Measurements from ENCODE around the gene KSR2.

The KSR2 gene

GRCh38 chr12:117502233-117502632 lies 466.6 kb downstream of the KSR2 start:
- Histone ChIP-seq H4K8ac (ENCODE audit: low read length) (no peak overlapping the region), H3K27ac (ENCODE audit: low read length, poor library complexity, severe bottlenecking) (no peak overlapping the region), H2BK120ac (ENCODE audit: low read depth, low read length) (no peak overlapping the region), H2AK5ac (ENCODE audit: low read length, severe bottlenecking) (no peak overlapping the region), H3K4me2 (ENCODE audit: low read length, poor library complexity, severe bottlenecking) (no peak overlapping the region), H3K23ac (ENCODE audit: low read length in 2 of 2) (no peak overlapping the region), H3K4ac (ENCODE audit: low read depth in 1 of 2, low read length in 2 of 2) (no peak overlapping the region), H3K9ac (ENCODE audit: low read length) (no peak overlapping the region), H2BK5ac (ENCODE audit: low read depth, low read length, poor library complexity, severe bottlenecking) (no peak overlapping the region), H2BK15ac (ENCODE audit: low read depth, poor library complexity, severe bottlenecking) (no peak overlapping the region), H3K9me3 (ENCODE audit: control insufficient read depth, low read length) (peaks cover 8% of the 10 kb centered on the region), H2BK12ac (ENCODE audit: low read length in 2 of 2) (no peak overlapping the region), H3K18ac (ENCODE audit: low read depth in 1 of 2, low read length in 2 of 2) (no peak overlapping the region), H4K91ac (ENCODE audit: low read length) (no peak overlapping the region), H3K36me3 (ENCODE audit: control insufficient read depth in 1 of 2, insufficient read depth in 2 of 2, low read depth in 1 of 2, low read length in 2 of 2) (no peaks in the 10 kb centered on the region), H2AFZ (ENCODE audit: low read depth, low read length) (no peak overlapping the region), H3K79me1 (replicated peaks; ENCODE audit: low read length, poor library complexity, severe bottlenecking) (no peaks in the 10 kb centered on the region), H3K14ac (ENCODE audit: low read length in 2 of 2) (no peak overlapping the region), H3K4me1 (ENCODE audit: control insufficient read depth, insufficient read depth, low read depth, low read length) (no peaks in the 10 kb centered on the region), H3K4me3 (ENCODE audit: insufficient read depth in 1 of 2, low read depth in 1 of 2, low read length in 2 of 2) (no peak overlapping the region), H3K27me3 (ENCODE audit: control insufficient read depth in 1 of 2, insufficient read depth in 1 of 2, low read length in 2 of 2) (peaks cover 6 to 81% of the 10 kb centered on the region in 2 experiments)
- no peak for DNase-seq
- WGBS: 73% methylated on average over 4 of the region's 4 CpGs

- Histone ChIP-seq H3K27ac (ENCODE audit: low read length, poor library complexity, severe bottlenecking) (no peak overlapping the region), H3K18ac (ENCODE audit: low read depth in 1 of 2, low read length in 2 of 2) (no peak overlapping the region), H3K79me1 (replicated peaks; ENCODE audit: low read length, poor library complexity, severe bottlenecking) (no peaks in the 10 kb centered on the region), H2AK5ac (ENCODE audit: low read length, severe bottlenecking) (no peak overlapping the region), H3K27me3 (ENCODE audit: control insufficient read depth in 1 of 2, insufficient read depth in 1 of 2, low read length in 2 of 2) (peaks cover 6 to 76% of the 10 kb centered on the region in 2 experiments), H3K9ac (ENCODE audit: low read length) (no peak overlapping the region), H4K91ac (ENCODE audit: low read length) (no peak overlapping the region), H3K23ac (ENCODE audit: low read length in 2 of 2) (no peak overlapping the region), H4K8ac (ENCODE audit: low read length) (no peak overlapping the region), H2BK12ac (ENCODE audit: low read length in 2 of 2) (no peak overlapping the region), H2BK15ac (ENCODE audit: low read depth, poor library complexity, severe bottlenecking) (no peak overlapping the region), H3K4me2 (ENCODE audit: low read length, poor library complexity, severe bottlenecking) (no peak overlapping the region), H2BK120ac (ENCODE audit: low read depth, low read length) (no peak overlapping the region), H3K4me1 (ENCODE audit: control insufficient read depth, insufficient read depth, low read depth, low read length) (no peaks in the 10 kb centered on the region), H2BK5ac (ENCODE audit: low read depth, low read length, poor library complexity, severe bottlenecking) (no peak overlapping the region), H3K4me3 (ENCODE audit: insufficient read depth in 1 of 2, low read depth in 1 of 2, low read length in 2 of 2) (no peak overlapping the region), H3K4ac (ENCODE audit: low read depth in 1 of 2, low read length in 2 of 2) (no peak overlapping the region), H2AFZ (ENCODE audit: low read depth, low read length) (no peak overlapping the region), H3K14ac (ENCODE audit: low read length in 2 of 2) (no peak overlapping the region), H3K36me3 (ENCODE audit: control insufficient read depth in 1 of 2, insufficient read depth in 2 of 2, low read depth in 1 of 2, low read length in 2 of 2) (no peaks in the 10 kb centered on the region), H3K9me3 (ENCODE audit: control insufficient read depth, low read length) (peaks cover 8% of the 10 kb centered on the region)
- no peak for DNase-seq
- 77% methylated on average over 7 of the region's 7 CpGs for whole genome bisulfite sequencing
Measured at GRCh38 chr12:117501076-117501869, 467.5 kb downstream of the KSR2 start.

GRCh38 chr12:117499759-117500485 lies 468.9 kb downstream of the KSR2 start:
- H3K4me2 ChIP-seq (ENCODE audit: low read length, poor library complexity, severe bottlenecking): no peak overlapping the region
- no peaks in the 10 kb centered on the region for H3K79me1 ChIP-seq (replicated peaks; ENCODE audit: low read length, poor library complexity, severe bottlenecking)
- H3K23ac ChIP-seq (ENCODE audit: low read length in 2 of 2): no peak overlapping the region
- no peak overlapping the region for H3K9ac ChIP-seq (ENCODE audit: low read length)
- no peak overlapping the region for H3K4me3 ChIP-seq (ENCODE audit: insufficient read depth in 1 of 2, low read depth in 1 of 2, low read length in 2 of 2)
- H3K14ac ChIP-seq (ENCODE audit: low read length in 2 of 2): no peak overlapping the region
- H2BK15ac ChIP-seq (ENCODE audit: low read depth, poor library complexity, severe bottlenecking): no peak overlapping the region
- peaks cover 6 to 67% of the 10 kb centered on the region in 2 experiments for H3K27me3 ChIP-seq (ENCODE audit: control insufficient read depth in 1 of 2, insufficient read depth in 1 of 2, low read length in 2 of 2)
- no peak overlapping the region for H2AK5ac ChIP-seq (ENCODE audit: low read length, severe bottlenecking)
- H2AFZ ChIP-seq (ENCODE audit: low read depth, low read length): no peak overlapping the region
- no peak overlapping the region for H3K27ac ChIP-seq (ENCODE audit: low read length, poor library complexity, severe bottlenecking)
- WGBS: 64% methylated on average over 8 of the region's 8 CpGs
- no peak overlapping the region for H3K4ac ChIP-seq (ENCODE audit: low read depth in 1 of 2, low read length in 2 of 2)
- no peak overlapping the region for H4K91ac ChIP-seq (ENCODE audit: low read length)
- H4K8ac ChIP-seq (ENCODE audit: low read length): no peak overlapping the region
- H2BK12ac ChIP-seq (ENCODE audit: low read length in 2 of 2): no peak overlapping the region
- no peak overlapping the region for H2BK120ac ChIP-seq (ENCODE audit: low read depth, low read length)
- no peak for DNase-seq
- H2BK5ac ChIP-seq (ENCODE audit: low read depth, low read length, poor library complexity, severe bottlenecking): no peak overlapping the region
- no peaks in the 10 kb centered on the region for H3K4me1 ChIP-seq (ENCODE audit: control insufficient read depth, insufficient read depth, low read depth, low read length)
- no peak overlapping the region for H3K18ac ChIP-seq (ENCODE audit: low read depth in 1 of 2, low read length in 2 of 2)
- H3K36me3 ChIP-seq (ENCODE audit: control insufficient read depth in 1 of 2, insufficient read depth in 2 of 2, low read depth in 1 of 2, low read length in 2 of 2): no peaks in the 10 kb centered on the region
- H3K9me3 ChIP-seq (ENCODE audit: control insufficient read depth, low read length): peaks cover 8% of the 10 kb centered on the region

- Histone ChIP-seq H3K4me3 (ENCODE audit: insufficient read depth in 1 of 2, low read depth in 1 of 2, low read length in 2 of 2) (no peak overlapping the region), H3K18ac (ENCODE audit: low read depth in 1 of 2, low read length in 2 of 2) (no peak overlapping the region), H3K9ac (ENCODE audit: low read length) (no peak overlapping the region), H4K8ac (ENCODE audit: low read length) (no peak overlapping the region), H3K27ac (ENCODE audit: low read length, poor library complexity, severe bottlenecking) (no peak overlapping the region), H3K4me2 (ENCODE audit: low read length, poor library complexity, severe bottlenecking) (no peak overlapping the region), H2AFZ (ENCODE audit: low read depth, low read length) (no peak overlapping the region), H2BK5ac (ENCODE audit: low read depth, low read length, poor library complexity, severe bottlenecking) (no peak overlapping the region), H2AK5ac (ENCODE audit: low read length, severe bottlenecking) (no peak overlapping the region), H2BK15ac (ENCODE audit: low read depth, poor library complexity, severe bottlenecking) (no peak overlapping the region), H3K9me3 (ENCODE audit: control insufficient read depth, low read length) (peaks cover 8% of the 10 kb centered on the region), H3K4me1 (ENCODE audit: control insufficient read depth, insufficient read depth, low read depth, low read length) (no peaks in the 10 kb centered on the region), H3K27me3 (ENCODE audit: control insufficient read depth in 1 of 2, insufficient read depth in 1 of 2, low read length in 2 of 2) (peaks cover 6 to 63% of the 10 kb centered on the region in 2 experiments), H4K91ac (ENCODE audit: low read length) (no peak overlapping the region), H3K14ac (ENCODE audit: low read length in 2 of 2) (no peak overlapping the region), H2BK12ac (ENCODE audit: low read length in 2 of 2) (no peak overlapping the region), H3K23ac (ENCODE audit: low read length in 2 of 2) (no peak overlapping the region), H3K36me3 (ENCODE audit: control insufficient read depth in 1 of 2, insufficient read depth in 2 of 2, low read depth in 1 of 2, low read length in 2 of 2) (no peaks in the 10 kb centered on the region), H3K4ac (ENCODE audit: low read depth in 1 of 2, low read length in 2 of 2) (no peak overlapping the region), H2BK120ac (ENCODE audit: low read depth, low read length) (no peak overlapping the region), H3K79me1 (replicated peaks; ENCODE audit: low read length, poor library complexity, severe bottlenecking) (no peaks in the 10 kb centered on the region)
- WGBS: 82% methylated on average over 2 of the region's 3 CpGs
- DNase-seq: no peak
Measured at GRCh38 chr12:117498880-117499279, 469.9 kb downstream of the KSR2 start.

All from mesenchymal stem cell (in vitro differentiated cells and primary cell).